ENCODE measurements around the gene PCSK6. TPM values are rescaled to one million over a fixed set of nuclear protein-coding genes. Genes with fewer than 3 reads are reported as not detected.
"Not testable (repeated sequence)": the region's sequence is repeated elsewhere in the genome, so short reads cannot be mapped to it uniquely, and the experiment has no call there.

The PCSK6 gene
- total and polyA plus RNA-seq, 2 of the 8 experiments (the other 6 are each of a cell fraction or from before 2014, with no cell fraction given) = 1.9 to 4.0 TPM

- WGBS, 2 experiments (ENCODE audit: extremely low coverage in 1 of 2, insufficient coverage in 1 of 2, insufficient read length in 1 of 2, insufficient replicate concordance in 2 of 2, low coverage in 1 of 2, low lambda C conversion rate in 2 of 2, missing lambda C conversion rate in 1 of 2) = 86% methylated on average over 4 of the region's 4 CpGs; no CpG with 5 or more reads in 1 of the 2 experiments
- FAIRE-seq = no peak
- H2BK5ac ChIP-seq (ENCODE audit: low read depth, low read length) = no peak overlapping the region
- no peak overlapping the region for H3K4ac ChIP-seq (replicated peaks; ENCODE audit: insufficient read length, low read depth, low read length)
- no peak overlapping the region for H2AK5ac ChIP-seq (ENCODE audit: low read depth, low read length)
- H4K8ac ChIP-seq (ENCODE audit: extremely low read depth, insufficient read depth, low read length) = no peak overlapping the region
- H3K18ac ChIP-seq (ENCODE audit: extremely low read depth, low read length) = no peak overlapping the region
- H3K14ac ChIP-seq (ENCODE audit: insufficient read length) = no peak overlapping the region
- H3K27ac ChIP-seq (ENCODE audit: low read depth, low read length) = no peak overlapping the region
- peaks cover 0 to 4% of the 10 kb centered on the region in 2 experiments; a peak in 1 of 4 replicates for H3K9me3 ChIP-seq (ENCODE audit: insufficient read depth in 2 of 2, low read depth in 1 of 2, low read length in 1 of 2)
- no peak overlapping the region for H2BK20ac ChIP-seq (ENCODE audit: low read length)
- no peak for DNase-seq (ENCODE audit: low read depth in 1 of 2, low spot score in 2 of 2)
- no peak overlapping the region for H3K56ac ChIP-seq (replicated peaks; ENCODE audit: insufficient read length, low read depth, low read length)
- H2AFZ ChIP-seq (ENCODE audit: low read length) = no peak overlapping the region
- H3K79me2 ChIP-seq (ENCODE audit: control insufficient read depth in 1 of 2, insufficient read depth in 2 of 2, low read length in 2 of 2) = no peaks in the 10 kb centered on the region
- no peak overlapping the region for H4K5ac ChIP-seq (ENCODE audit: insufficient read length, low read depth, low read length)
- H2BK12ac ChIP-seq (ENCODE audit: low read depth, low read length) = no peak overlapping the region
- H4K91ac ChIP-seq (replicated peaks; ENCODE audit: insufficient read length, low read length) = no peak overlapping the region
- peaks cover 1 to 13% (median 9%) of the 10 kb centered on the region in 4 experiments; a peak in 5 of 7 replicates for H3K27me3 ChIP-seq (replicated peaks in 1 of 4; ENCODE audit: control insufficient read depth in 3 of 4, extremely low read depth in 1 of 4, insufficient read depth in 3 of 4, low read length in 3 of 4)
- H3K9ac ChIP-seq (replicated peaks in 1 of 4; ENCODE audit: extremely low read depth in 1 of 4, low read depth in 3 of 4, low read length in 3 of 4) = no peak overlapping the region
- H3K4me2 ChIP-seq (ENCODE audit: insufficient read depth in 1 of 2, low read depth in 2 of 2, low read length in 2 of 2) = no peak overlapping the region
- H3K4me1 ChIP-seq (replicated peaks in 1 of 4; ENCODE audit: control insufficient read depth in 3 of 4, insufficient read depth in 4 of 4, low read length in 3 of 4) = peaks cover 0 to 3% (median 2%) of the 10 kb centered on the region in 4 experiments; a peak in 4 of 7 replicates
- no peaks in the 10 kb centered on the region for H3K23me2 ChIP-seq (ENCODE audit: low read depth, low read length)
- ChIA-PET CTCF (ENCODE audit: partially characterized antibody) (interaction anchor here (0.7 to 2.2 kb wide), 5 partner anchors 9 to 354 kb away, joined by 3 to 5 read pairs (median 3); no protein-coding TSS in a partner anchor), POLR2A (ENCODE audit: partially characterized antibody) (no interaction called here)
- no peaks in the 10 kb centered on the region for H3K36me3 ChIP-seq (ENCODE audit: control insufficient read depth in 2 of 4, insufficient read depth in 4 of 4, low read length in 3 of 4)
- H3K79me1 ChIP-seq (ENCODE audit: low read depth, low read length) = no peaks in the 10 kb centered on the region
- peak; percentile 11; the same call in 1 of the 2 replicates for TF ChIP-seq CEBPB (IDR thresholded peaks at IDR 0.05; ENCODE audit: low read depth, low read length)
- TF ChIP-seq POLR2AphosphoS5 (IDR thresholded peaks at IDR 0.05; ENCODE audit: low read depth, low read length) = no peak
- no peak overlapping the region for H3K23ac ChIP-seq (ENCODE audit: insufficient read length)
- H4K20me1 ChIP-seq (replicated peaks in 1 of 2; ENCODE audit: control insufficient read depth in 1 of 2, insufficient read depth in 2 of 2, low read length in 2 of 2) = peaks cover 0 to under 1% of the 10 kb centered on the region in 2 experiments
- H2BK120ac ChIP-seq (replicated peaks; ENCODE audit: low read depth, low read length) = no peak overlapping the region
- H2BK15ac ChIP-seq (ENCODE audit: low read length) = no peak overlapping the region
- H3K4me3 ChIP-seq (ENCODE audit: extremely low read depth in 1 of 4, insufficient read depth in 2 of 4, low read depth in 3 of 4, low read length in 4 of 4) = no peak overlapping the region
Measured at GRCh38 chr15:101420232-101420631, 69.3 kb downstream of the PCSK6 start.

GRCh38 chr15:101416475-101416874 is 73.0 kb downstream of the PCSK6 start:
- H3K23ac ChIP-seq (ENCODE audit: insufficient read length); H3K4me2 ChIP-seq (ENCODE audit: insufficient read depth in 1 of 2, low read depth in 2 of 2, low read length in 2 of 2); H4K5ac ChIP-seq (ENCODE audit: insufficient read length, low read depth, low read length); H3K79me2 ChIP-seq (ENCODE audit: control insufficient read depth in 1 of 2, insufficient read depth in 2 of 2, low read length in 2 of 2); H3K9ac ChIP-seq (replicated peaks in 1 of 4; ENCODE audit: extremely low read depth in 1 of 4, low read depth in 3 of 4, low read length in 3 of 4); H2BK15ac ChIP-seq (ENCODE audit: low read length); H3K4me3 ChIP-seq (ENCODE audit: extremely low read depth in 1 of 4, insufficient read depth in 2 of 4, low read depth in 3 of 4, low read length in 4 of 4); H3K14ac ChIP-seq (ENCODE audit: insufficient read length); H4K8ac ChIP-seq (ENCODE audit: extremely low read depth, insufficient read depth, low read length); H3K23me2 ChIP-seq (ENCODE audit: low read depth, low read length); H3K4ac ChIP-seq (replicated peaks; ENCODE audit: insufficient read length, low read depth, low read length); H4K20me1 ChIP-seq (replicated peaks in 1 of 2; ENCODE audit: control insufficient read depth in 1 of 2, insufficient read depth in 2 of 2, low read length in 2 of 2); H4K91ac ChIP-seq (replicated peaks; ENCODE audit: insufficient read length, low read length); H3K27ac ChIP-seq (ENCODE audit: low read depth, low read length); H3K18ac ChIP-seq (ENCODE audit: extremely low read depth, low read length); H2BK20ac ChIP-seq (ENCODE audit: low read length); H3K56ac ChIP-seq (replicated peaks; ENCODE audit: insufficient read length, low read depth, low read length); H3K79me1 ChIP-seq (ENCODE audit: low read depth, low read length); H2BK120ac ChIP-seq (replicated peaks; ENCODE audit: low read depth, low read length); CTCF ChIA-PET (ENCODE audit: partially characterized antibody); POLR2A ChIA-PET (ENCODE audit: partially characterized antibody); FAIRE-seq; H3K4me1 ChIP-seq (replicated peaks in 1 of 4; ENCODE audit: control insufficient read depth in 3 of 4, insufficient read depth in 4 of 4, low read length in 3 of 4); H3K9me3 ChIP-seq (ENCODE audit: insufficient read depth in 2 of 2, low read depth in 1 of 2, low read length in 1 of 2); H2AFZ ChIP-seq (ENCODE audit: low read length); H2BK12ac ChIP-seq (ENCODE audit: low read depth, low read length); H3K27me3 ChIP-seq (replicated peaks in 1 of 4; ENCODE audit: control insufficient read depth in 3 of 4, extremely low read depth in 1 of 4, insufficient read depth in 3 of 4, low read length in 3 of 4); H2BK5ac ChIP-seq (ENCODE audit: low read depth, low read length); H3K36me3 ChIP-seq (ENCODE audit: control insufficient read depth in 2 of 4, insufficient read depth in 4 of 4, low read length in 3 of 4); H2AK5ac ChIP-seq (ENCODE audit: low read depth, low read length): not testable (repeated sequence)
- WGBS, 2 experiments (ENCODE audit: extremely low coverage in 1 of 2, insufficient coverage in 1 of 2, insufficient read length in 1 of 2, insufficient replicate concordance in 2 of 2, low coverage in 1 of 2, low lambda C conversion rate in 2 of 2, missing lambda C conversion rate in 1 of 2) = 93% methylated on average over 6 of the region's 6 CpGs; no CpG with 5 or more reads in 1 of the 2 experiments
- peak in 1 of 2 experiments; percentile 26 for DNase-seq (ENCODE audit: low read depth in 1 of 2, low spot score in 2 of 2)

Data from H1 (cell line).